Stimulated activated CD8-positive, alpha-beta memory T cell treated with anti-CD3 and anti-CD28 coated beads, Interleukin-7, amount 100 ng/mL, for 4 hours (primary cell): ENCODE measurements around the gene MYADML2.
"Not testable (repeated sequence)": the region's sequence is repeated elsewhere in the genome, so short reads cannot be mapped to it uniquely, and the experiment has no call there.

Experiments used
- DNase-seq, 2 donors: peaks; one replicate each; pipeline ENCODE4 v3.0.0-alpha.2; 2020; ENCODE audit warnings: low read depth in 2 of 2

Gene MYADML2

DNA sequence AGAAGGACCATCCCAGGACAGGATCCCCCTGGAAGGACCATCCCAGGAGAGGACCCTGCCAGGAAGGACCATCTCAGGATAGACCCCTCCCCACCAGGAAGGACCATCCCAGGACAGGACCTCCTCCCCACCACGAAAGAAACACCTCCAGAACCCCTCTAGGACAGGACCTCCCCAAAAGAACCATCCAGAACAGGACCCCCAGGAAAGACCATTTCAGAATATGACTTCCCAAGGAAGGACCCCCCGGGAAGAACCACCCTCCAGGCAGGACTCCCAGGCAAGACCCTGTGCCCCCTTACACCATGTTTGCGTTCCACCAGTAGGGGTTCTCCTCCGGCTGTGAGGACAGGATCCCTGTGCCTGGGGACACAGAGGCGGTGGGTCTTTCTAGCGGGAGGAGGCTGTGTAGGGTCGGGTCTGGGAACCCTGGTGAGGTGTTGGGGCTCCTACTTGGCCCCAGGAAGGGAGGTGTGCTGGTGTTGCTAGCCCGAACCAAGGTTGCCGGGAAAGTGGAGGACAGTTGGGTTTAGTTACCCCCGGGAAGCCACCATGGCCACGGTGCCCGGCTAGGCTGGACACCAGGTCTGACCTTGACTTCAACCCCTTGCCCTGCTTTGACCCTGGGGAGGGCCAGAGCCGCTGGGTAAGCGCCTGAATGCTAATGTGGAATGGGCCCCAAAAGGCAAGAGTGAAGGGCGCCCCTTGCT lies 11.8 kb upstream of the MYADML2 start:
- no peak for DNase-seq

DNA sequence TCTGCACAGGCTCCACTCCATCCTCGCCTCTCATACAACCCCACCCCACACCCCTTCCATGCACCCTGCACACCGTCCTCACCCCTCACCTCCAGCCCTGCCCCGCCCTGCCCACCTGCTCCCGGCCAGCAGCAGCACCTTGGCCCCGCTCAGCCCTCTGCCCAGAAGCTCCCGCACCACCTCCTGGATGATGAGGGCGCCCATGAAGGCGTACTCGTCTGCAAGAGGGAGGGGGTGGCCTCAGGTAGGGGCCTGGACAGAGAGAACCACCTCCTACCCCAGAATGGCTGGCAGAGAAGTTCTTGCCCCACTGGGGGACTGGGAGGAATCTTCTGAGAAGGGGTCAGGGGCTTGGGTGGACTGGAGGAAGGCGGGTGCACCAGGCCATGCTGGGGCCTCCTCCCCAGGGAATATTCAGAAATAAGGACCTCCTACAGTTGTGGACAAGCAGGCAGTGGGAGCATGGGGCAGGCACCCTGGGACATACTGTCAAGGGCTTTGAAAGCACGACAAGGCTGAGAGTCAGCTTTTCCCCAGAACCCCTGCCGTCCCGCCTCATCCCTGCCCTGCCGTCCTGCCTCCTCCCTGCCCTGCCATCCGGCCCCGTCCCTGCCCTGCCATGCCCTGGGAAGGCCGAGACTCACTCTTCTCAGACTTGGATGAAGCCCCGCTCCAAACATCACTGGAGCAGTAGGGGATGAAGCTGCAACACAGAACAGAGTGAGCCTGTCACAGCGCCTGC lies 10.8 kb upstream of the MYADML2 start:
- no peak for DNase-seq

- DNase-seq: no peak
These were observed 9.9 kb upstream of the MYADML2 start for GRCh38 chr17:81956607-81957589.

DNA sequence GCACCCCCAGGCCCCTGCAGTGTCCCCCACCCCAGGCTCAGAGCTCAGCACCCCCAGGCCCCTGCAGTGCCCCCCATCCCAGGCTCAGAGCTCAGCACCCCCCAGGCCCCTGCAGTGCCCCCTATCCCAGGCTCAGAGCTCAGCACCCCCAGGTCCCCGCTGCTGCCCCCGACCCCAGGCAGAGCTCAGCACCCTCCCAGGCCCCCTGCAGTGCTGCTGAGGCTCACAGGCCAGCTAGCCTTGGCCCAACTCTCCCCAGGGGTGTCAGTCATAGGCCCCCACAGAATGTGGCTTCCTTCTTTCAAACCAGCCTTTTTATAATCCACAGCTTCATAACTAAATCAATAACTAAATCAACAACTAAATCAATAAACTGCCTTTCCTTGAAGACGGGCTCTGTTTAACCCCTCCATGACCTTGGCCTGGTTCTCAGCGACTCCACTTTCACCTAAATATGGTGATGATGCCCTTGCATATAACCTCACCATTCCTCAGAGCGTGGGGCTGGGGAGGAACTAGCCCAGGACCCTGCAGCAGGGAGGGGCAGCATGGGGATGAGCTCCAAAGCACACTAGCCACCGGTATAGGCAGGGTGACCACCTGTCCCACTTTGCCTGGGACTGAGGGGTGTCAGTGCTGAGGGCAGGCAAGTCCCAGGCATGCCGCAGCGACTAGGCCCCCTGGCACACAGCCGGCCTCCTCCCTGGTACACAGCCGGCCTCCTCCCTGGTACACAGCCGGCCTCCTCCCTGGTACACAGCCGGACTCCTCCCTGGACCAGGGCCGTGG lies 8.9 kb upstream of the MYADML2 start:
- no peak for DNase-seq

DNA sequence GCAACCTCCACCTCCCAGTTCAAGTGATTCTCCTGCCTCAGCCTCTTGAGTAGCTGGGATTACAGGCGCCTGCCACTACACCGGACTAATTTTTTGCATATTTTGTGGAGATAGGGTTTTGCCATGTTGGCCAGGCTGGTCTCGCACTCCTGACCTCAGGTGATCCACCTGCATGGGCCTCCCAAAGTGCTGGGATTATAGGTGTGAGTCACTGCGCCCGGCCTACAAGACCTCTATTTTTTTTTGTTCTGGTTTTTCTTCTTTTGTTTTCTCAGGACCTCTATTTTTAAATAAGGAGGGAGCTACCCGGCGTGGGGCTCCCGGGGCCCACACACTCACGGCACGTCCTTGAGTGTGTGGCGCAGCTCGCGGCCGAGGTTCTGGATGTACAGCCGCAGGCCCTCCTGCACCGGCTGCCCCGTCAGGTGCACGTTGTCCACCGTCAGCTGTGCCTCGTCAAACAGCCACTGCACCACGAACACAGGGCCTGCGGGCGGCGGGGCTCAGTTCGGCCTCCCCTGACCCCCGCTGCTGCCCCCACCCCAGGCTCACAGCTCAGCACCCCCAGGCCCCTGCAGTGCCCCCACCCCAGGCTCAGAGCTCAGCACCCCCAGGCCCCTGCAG lies 8.1 kb upstream of the MYADML2 start:
- no peak for DNase-seq

GRCh38 chr17:81954131-81955057 lies 7.4 kb upstream of the MYADML2 start:
- no peak for DNase-seq

GRCh38 chr17:81953443-81953842 lies 6.4 kb upstream of the MYADML2 start:
- DNase-seq: not testable (repeated sequence)

GRCh38 chr17:81952792-81953228 lies 5.8 kb upstream of the MYADML2 start:
- no peak for DNase-seq

GRCh38 chr17:81951785-81952684 lies 5.0 kb upstream of the MYADML2 start:
- DNase-seq: no peak

GRCh38 chr17:81950501-81950900 lies 3.5 kb upstream of the MYADML2 start:
- no peak for DNase-seq

DNA sequence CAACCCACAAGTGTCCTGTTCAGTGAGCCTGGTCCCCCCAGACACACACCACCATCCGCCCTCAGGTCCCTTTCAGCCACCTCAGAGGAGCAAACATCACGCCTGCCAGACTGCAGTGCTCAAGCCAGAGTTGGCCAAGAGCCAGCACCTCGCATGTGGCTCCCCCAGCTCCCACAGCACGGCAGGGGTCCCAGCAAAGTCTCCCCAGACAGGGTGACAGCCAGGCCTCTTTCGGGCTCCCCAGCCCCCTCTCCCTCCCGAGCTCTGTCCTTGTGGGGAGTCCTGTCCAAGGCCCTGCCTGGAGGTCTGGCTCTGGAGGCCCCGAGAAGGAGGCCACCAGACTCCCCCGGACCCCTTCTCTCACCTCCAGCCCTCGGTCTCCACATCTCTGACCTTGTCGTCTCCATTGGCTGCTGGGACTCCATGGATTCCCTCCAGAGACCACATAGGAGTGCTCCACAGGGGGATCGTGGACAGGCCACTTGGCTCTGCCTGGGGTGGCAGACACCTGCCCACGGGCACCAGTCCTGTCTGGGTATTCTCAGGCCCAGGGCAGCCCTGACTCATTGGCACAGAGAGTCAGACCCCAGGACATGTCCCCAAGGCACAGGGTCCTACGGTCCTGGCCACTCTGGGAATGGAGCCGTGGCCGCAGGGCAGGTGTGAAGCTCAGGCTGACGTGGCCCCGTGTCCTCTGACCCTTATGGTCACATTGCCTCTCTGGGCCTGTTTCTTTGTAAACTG lies 1.8 kb upstream of the MYADML2 start:
- no peak for DNase-seq

DNA sequence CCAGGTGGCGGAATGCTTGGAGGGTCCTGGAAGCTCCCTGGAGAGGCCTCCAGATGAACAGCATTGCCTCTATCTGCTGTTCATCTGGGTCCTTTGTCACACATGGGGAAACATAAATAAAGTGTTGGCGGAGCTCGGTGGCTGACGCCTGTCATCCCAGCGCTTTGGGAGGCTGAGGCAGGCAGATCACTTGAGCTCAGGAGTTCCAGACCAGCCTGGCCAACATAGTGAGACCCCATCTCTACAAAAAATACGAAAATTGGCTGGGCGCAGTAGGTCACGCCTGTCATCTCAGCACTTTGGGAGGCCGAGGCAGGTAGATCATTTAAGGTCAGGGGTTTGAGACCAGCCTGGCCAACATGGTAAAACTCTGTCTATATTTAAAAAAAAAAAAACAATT lies 2.2 kb downstream of the MYADML2 start:
- DNase-seq: no peak

- DNase-seq: no peak
These were observed 4.9 kb downstream of the MYADML2 start for GRCh38 chr17:81942167-81942553.

GRCh38 chr17:81941484-81942166 lies 5.4 kb downstream of the MYADML2 start:
- DNase-seq: no peak

GRCh38 chr17:81940538-81941483 lies 6.2 kb downstream of the MYADML2 start:
- DNase-seq: no peak

DNA sequence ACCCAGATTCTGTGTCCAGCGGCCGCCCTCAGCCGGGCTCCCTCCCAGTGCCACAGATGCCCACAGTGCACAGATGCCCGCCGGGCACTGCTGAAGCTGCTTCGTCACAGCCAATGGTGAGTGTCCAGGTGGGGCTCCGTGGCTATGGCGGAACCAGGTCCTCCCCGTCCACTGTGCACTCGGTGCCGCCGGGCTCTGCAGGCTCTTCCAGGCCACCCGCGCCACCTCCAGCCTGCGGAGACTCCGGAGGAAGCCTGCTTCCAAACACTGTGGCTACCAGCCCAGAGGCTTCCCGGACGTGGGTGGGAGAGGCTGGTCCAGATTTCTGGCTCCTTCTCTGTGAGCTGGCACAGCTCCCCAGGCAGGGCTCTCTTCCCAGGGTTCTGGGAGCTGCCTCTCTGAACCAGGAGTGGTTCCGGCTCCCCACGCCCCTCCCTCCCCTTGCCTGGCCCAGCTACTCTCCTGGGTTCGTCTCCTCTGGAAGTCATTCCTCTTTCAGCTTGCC lies 7.1 kb downstream of the MYADML2 start:
- no peak for DNase-seq
